Peyer's patch (tissue), 4 donors: Measurements from ENCODE around the gene PBX4. TPM values are rescaled to one million over a fixed set of nuclear protein-coding genes. Genes with fewer than 3 reads are reported as not detected.

Source experiments
- DNase-seq, 3 donors: peaks; one replicate each; pipeline ENCODE4 v3.0.0-alpha.2; 2017 to 2019
- H3K27ac ChIP-seq, 4 donors: fragments of 200-600 bp; sonication (generic); one replicate each; pipeline ENCODE4 v1.5.1; 2016 to 2019
- H3K27me3 ChIP-seq, 2 donors: fragments of 200-600 bp; sonication (generic); one replicate each; pipeline ENCODE4 v1.5.1; 2019
- H3K36me3 ChIP-seq, 3 donors: fragments of 200-600 bp; sonication (generic); one replicate each; pipeline ENCODE4 v1.5.1; 2016 to 2019
- H3K4me1 ChIP-seq, 4 donors: fragments of 200-600 bp; sonication (generic); one replicate each; pipeline ENCODE4 v1.5.1; 2016 to 2019
- H3K4me3 ChIP-seq, 4 donors: fragments of 200-600 bp; sonication (generic); 1 replicate in 3 of 4; 2 replicates in 1 of 4; pipeline ENCODE4 v1.5.1; 2016 to 2019; ENCODE audit warnings: mild to moderate bottlenecking in 1 of 4
- H3K9me3 ChIP-seq, 4 donors: fragments of 200-600 bp; sonication (generic); one replicate each; pipeline ENCODE4 v1.5.1; 2016 to 2019; ENCODE audit warnings: mild to moderate bottlenecking in 1 of 4
- CTCF ChIP-seq, 6 experiments: fragments of 450-650 bp in 4 of 6; fragments of 200-600 bp in 2 of 6; sonication (generic) in 1 of 6; IDR thresholded peaks; one replicate each; pipeline ENCODE4 v1.5.1; 2017 to 2019; ENCODE audit warnings: antibody characterized with exemption in 6 of 6, mild to moderate bottlenecking in 3 of 6, moderate library complexity in 1 of 6
- POLR2A ChIP-seq, 2 donors: fragments of 450-650 bp; IDR thresholded peaks; one replicate each; pipeline ENCODE4 v1.5.1; 2017; ENCODE audit warnings: antibody characterized with exemption in 2 of 2, mild to moderate bottlenecking in 2 of 2, moderate library complexity in 2 of 2
- total RNA-seq, 4 donors: library from RNA; depleted of rRNA; stranded (reverse); fragments of >200 nt; gene quantifications; one replicate each; pipeline ENCODE4 v1.1.0, GENCODE V29; 2016

Gene PBX4
- total RNA-seq, 4 donors from 2014 or later = 6.8 to 23.1 (median 14.1) TPM

GRCh38 chr19:19528721-19529490, 89.6 kb downstream of the PBX4 start, which contains the start of gene YJEFN3:
TSS of gene YJEFN3 (plus strand) at chr19:19528911. CDS start at chr19:19528933, 22 bp downstream.
- Histone ChIP-seq H3K4me1 (peaks cover 0 to 28% (median 10%) of the 10 kb centered on the region in 4 donors), H3K4me3 (no peak within 1 kb of the TSS), H3K27me3 (no peaks in the 10 kb centered on the region), H3K9me3 (no peaks in the 10 kb centered on the region), H3K36me3 (peaks cover 0 to 50% (median 0%) of the 10 kb centered on the region in 3 donors), H3K27ac (no peak within 1 kb of the TSS)
- TF ChIP-seq CTCF (IDR thresholded peaks at IDR 0.05) = no peak
- TF ChIP-seq POLR2A (IDR thresholded peaks at IDR 0.05) = no peak
- no peak for DNase-seq

- H3K4me3 ChIP-seq = no peak overlapping the region
- H3K9me3 ChIP-seq = no peaks in the 10 kb centered on the region
- peaks cover 0 to 28% (median 10%) of the 10 kb centered on the region in 4 donors for H3K4me1 ChIP-seq
- no peak overlapping the region for H3K27ac ChIP-seq
- TF ChIP-seq CTCF (IDR thresholded peaks at IDR 0.05) = no peak
- no peak for TF ChIP-seq POLR2A (IDR thresholded peaks at IDR 0.05)
- no peak for DNase-seq
- H3K36me3 ChIP-seq = peaks cover 0 to 55% (median 0%) of the 10 kb centered on the region in 3 donors
- no peaks in the 10 kb centered on the region for H3K27me3 ChIP-seq
Measured at GRCh38 chr19:19527674-19528625, 90.5 kb downstream of the PBX4 start.

- Histone ChIP-seq H3K9me3 (no peaks in the 10 kb centered on the region), H3K4me3 (no peak overlapping the region), H3K36me3 (peaks cover 0 to 55% (median 0%) of the 10 kb centered on the region in 3 donors), H3K4me1 (peaks cover 0 to 26% (median 9%) of the 10 kb centered on the region in 4 donors), H3K27ac (peak overlapping the region in 1 of 4 donors; percentile 21), H3K27me3 (no peaks in the 10 kb centered on the region)
- no peak for DNase-seq
- no peak for TF ChIP-seq CTCF (IDR thresholded peaks at IDR 0.05)
- no peak for TF ChIP-seq POLR2A (IDR thresholded peaks at IDR 0.05)
Measured at GRCh38 chr19:19527371-19527656, 91.2 kb downstream of the PBX4 start.

GRCh38 chr19:19526581-19527370, 91.7 kb downstream of the PBX4 start:
- no peaks in the 10 kb centered on the region for H3K9me3 ChIP-seq
- H3K36me3 ChIP-seq = peaks cover 0 to 55% (median 0%) of the 10 kb centered on the region in 3 donors
- no peaks in the 10 kb centered on the region for H3K27me3 ChIP-seq
- TF ChIP-seq POLR2A (IDR thresholded peaks at IDR 0.05) (no peak), CTCF (IDR thresholded peaks at IDR 0.05) (no peak)
- H3K4me1 ChIP-seq = peaks cover 0 to 21% (median 7%) of the 10 kb centered on the region in 4 donors
- peak overlapping the region in 1 of 4 donors; percentile 21 for H3K27ac ChIP-seq
- H3K4me3 ChIP-seq = no peak overlapping the region
- no peak for DNase-seq
